Peyer's patch (tissue), 4 donors: ENCODE measurements around the gene CDC25A.

Experiments
- CTCF ChIP-seq, 6 experiments: fragments of 450-650 bp in 4 of 6; fragments of 200-600 bp in 2 of 6; sonication (generic) in 1 of 6; IDR thresholded peaks; one replicate each; pipeline ENCODE4 v1.5.1; 2017 to 2019; ENCODE audit warnings: antibody characterized with exemption in 6 of 6, mild to moderate bottlenecking in 3 of 6, moderate library complexity in 1 of 6
- POLR2A ChIP-seq, 2 donors: fragments of 450-650 bp; IDR thresholded peaks; one replicate each; pipeline ENCODE4 v1.5.1; 2017; ENCODE audit warnings: antibody characterized with exemption in 2 of 2, mild to moderate bottlenecking in 2 of 2, moderate library complexity in 2 of 2

DNA sequence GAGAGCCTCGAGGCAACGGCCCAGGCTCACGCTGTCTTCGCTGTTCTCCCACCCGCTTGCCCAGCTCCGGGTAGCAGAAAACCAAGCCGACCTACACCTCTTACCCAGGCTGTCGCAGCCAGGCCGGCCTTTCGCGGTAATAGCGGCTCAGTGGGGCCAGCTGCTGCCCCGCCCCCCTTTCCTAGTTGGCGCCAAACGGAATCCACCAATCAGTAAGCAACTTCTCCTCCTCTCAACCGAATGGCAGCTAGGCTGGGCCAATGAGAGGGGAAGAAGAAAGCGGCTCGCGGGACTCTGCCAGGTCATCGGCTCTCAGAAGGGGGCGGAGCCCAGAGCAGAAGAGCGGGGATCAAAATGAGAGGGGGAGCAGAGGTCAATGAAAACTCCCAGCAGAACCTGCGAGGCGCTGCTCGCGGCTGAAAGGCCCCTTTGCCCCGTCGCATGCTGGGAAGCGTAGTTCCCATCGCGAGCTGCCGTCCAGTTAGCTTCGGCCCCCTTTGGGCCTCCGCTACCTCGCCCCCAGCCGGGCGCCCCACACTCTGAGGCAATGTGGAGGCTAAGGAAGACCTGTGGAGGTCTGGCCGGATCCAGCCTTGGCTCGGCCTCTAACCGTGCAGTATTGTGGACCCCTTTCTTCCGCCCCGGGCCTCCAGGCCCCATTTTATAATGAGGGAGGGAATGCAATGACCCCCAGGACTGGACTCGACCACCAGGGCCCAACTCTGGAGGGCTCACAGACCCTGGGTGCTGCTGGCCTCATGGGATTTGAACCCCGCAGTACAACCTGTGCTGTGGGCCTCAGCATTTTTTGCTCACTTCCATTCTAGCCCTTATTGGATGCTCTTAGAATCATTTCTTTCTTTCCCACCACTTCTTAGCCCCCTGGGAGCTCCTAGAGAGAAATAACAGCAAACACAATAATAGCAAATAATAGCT is at the start of gene CDC25A:
- TF ChIP-seq CTCF (IDR thresholded peaks at IDR 0.05): no peak
- TF ChIP-seq POLR2A (IDR thresholded peaks at IDR 0.05): no peak
